LoVo (cell line): Measurements from ENCODE around the gene INF2.
"Not testable (repeated sequence)": the region's sequence is repeated elsewhere in the genome, so short reads cannot be mapped to it uniquely, and the experiment has no call there.

Experiments
- DNase-seq: peaks from one replicate; pipeline ENCODE4 v3.0.0-alpha.2; 2016; ENCODE audit warnings: low spot score

Gene INF2

GRCh38 chr14:104734991-104735779 is 45.8 kb downstream of the INF2 start:
- no peak for DNase-seq

GRCh38 chr14:104735830-104736642 is 46.6 kb downstream of the INF2 start:
- no peak for DNase-seq

GRCh38 chr14:104738375-104739019 is 49.1 kb downstream of the INF2 start:
- DNase-seq = no peak

- no peak for DNase-seq
These were observed 49.6 kb downstream of the INF2 start for GRCh38 chr14:104739026-104739425.

GRCh38 chr14:104739546-104740516 is 50.4 kb downstream of the INF2 start:
- no peak for DNase-seq

GRCh38 chr14:104741108-104741802 is 51.8 kb downstream of the INF2 start:
- DNase-seq = no peak

GRCh38 chr14:104741803-104742251 is 52.4 kb downstream of the INF2 start:
- DNase-seq = no peak

GRCh38 chr14:104742586-104743455 is 53.4 kb downstream of the INF2 start:
- no peak for DNase-seq

GRCh38 chr14:104743461-104744380 is 54.3 kb downstream of the INF2 start:
- no peak for DNase-seq

- no peak for DNase-seq
These were observed 55.1 kb downstream of the INF2 start for GRCh38 chr14:104744484-104744883.

- DNase-seq = no peak
These were observed 56.0 kb downstream of the INF2 start for GRCh38 chr14:104745431-104745830.

- no peak for DNase-seq
These were observed 56.7 kb downstream of the INF2 start for GRCh38 chr14:104746071-104746545.

- DNase-seq = no peak
These were observed 57.6 kb downstream of the INF2 start for GRCh38 chr14:104746934-104747481.

GRCh38 chr14:104747876-104748275 is 58.5 kb downstream of the INF2 start:
- DNase-seq = no peak

- no peak for DNase-seq
These were observed 59.8 kb downstream of the INF2 start for GRCh38 chr14:104749111-104749649.

- no peak for DNase-seq
These were observed 60.8 kb downstream of the INF2 start for GRCh38 chr14:104750056-104750752.

- DNase-seq = not testable (repeated sequence)
These were observed 61.3 kb downstream of the INF2 start for GRCh38 chr14:104750753-104751057.
